GM15510 (cell line): ENCODE measurements around the gene UQCRQ.
A peak's percentile ranks its signal among the peaks of the same experiment; 100 is the strongest.

Experiments used
- POLR2A ChIP-seq: IDR thresholded peaks from 3 replicates; pipeline ENCODE4 v1.6.1; 2011; ENCODE audit warnings: borderline replicate concordance; ENCODE audit not compliant: insufficient read length; ENCODE audit errors: extremely low read depth

UQCRQ gene

DNA sequence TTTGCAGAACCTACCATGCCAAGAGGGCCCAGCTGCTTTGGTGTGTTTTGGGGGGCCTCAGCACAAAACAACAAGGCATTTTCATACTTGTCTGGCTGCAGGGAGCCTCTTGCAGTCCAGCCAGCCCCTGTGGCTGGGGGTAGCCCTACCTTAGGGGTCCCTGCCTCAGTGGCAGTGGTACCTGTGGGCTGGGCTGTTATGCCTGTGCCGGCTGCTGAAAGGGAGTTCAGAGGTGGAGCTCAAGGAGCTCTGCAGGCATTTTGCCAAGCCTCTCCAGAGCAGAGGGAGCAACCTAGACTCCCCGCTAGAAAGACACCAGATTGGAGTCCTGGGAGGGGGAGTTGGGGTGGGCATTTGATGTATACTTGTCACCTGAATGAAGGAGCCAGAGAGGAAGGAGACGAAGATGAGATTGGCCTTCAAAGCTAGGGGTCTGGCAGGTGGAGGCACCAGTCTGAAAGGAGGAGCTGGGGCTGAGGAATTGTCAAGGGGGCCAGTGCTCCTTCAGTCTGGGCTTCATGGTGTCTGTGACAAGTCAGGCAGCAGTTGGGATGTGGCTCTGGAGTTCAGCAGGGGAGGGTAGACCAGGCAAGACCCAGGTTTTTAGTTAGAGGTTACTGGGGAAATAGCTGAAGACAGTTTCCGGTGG lies 37.5 kb upstream of the UQCRQ start:
- no peak for TF ChIP-seq POLR2A

DNA sequence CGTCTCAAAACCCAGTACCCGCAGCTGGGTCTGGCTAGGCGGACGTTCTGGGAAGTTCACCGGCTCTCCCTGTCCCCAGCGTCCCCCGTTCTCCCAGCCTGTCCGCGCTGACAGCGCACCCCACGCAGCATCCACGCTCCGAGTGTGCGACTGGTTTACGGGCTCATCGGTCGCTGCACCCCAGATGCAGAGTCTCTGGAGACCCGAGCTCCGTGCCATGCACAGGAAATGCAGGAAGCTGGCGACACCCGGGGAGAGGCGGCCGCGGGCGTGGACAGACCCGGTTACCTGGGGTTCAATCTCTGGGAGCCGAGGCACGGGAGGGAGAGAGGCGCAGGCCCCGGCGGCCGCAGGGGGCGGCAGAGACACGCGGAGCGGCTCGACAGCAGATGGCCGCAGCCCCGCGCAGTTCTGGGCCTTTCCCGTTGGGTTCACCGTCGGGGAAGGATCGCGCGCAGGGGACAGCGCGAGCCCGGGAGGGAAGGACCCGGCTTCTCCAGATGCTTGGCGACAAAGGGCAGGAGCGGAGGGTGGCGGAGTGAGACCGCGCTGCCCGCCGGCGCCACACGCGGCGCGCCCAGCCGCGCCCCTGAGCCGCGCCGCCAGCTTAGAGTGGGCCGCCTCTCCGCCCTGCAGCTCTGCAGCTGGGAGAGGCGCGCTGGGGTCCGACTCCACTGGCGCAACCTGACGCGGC lies 36.6 kb upstream of the UQCRQ start:
- no peak for TF ChIP-seq POLR2A

DNA sequence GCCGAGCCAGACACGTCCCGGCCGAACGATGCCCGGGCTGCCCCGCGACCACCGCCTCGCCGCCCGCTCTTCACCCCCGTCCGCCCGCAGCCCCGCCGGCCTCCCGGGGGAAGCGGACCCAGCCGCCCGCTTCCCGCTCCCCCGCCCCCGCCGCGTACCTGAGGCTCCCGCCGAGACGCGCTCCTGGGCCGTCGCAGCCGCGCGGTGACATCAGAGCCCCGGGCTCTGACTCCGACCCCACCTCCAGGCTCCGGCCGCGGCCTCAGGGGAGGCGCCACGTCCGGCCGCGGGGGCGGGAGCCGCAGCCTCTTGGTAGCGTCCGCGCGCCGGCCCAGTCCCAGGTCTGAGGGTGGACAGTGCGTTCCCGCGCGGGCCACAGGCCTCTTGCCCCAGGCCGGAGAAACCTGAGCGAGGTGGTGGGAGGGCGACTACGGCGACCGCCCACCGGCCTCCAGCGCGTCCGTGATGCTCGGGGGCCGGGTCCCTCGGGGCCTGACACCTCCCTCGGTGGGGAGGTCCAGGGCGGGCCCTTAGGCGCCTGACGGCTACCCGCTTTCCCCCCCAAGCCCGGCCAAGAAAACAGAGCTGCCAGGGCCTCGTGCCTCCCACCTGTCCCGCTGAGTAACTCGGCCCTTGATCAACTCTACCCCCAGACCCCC lies 35.9 kb upstream of the UQCRQ start, which contains the start of gene SHROOM1:
Gene SHROOM1 (minus strand): TSS at position 212 of the 659 bp plus-strand sequence. CDS start 4,507 bp downstream, outside the sequence.
- peak; percentile 68 for TF ChIP-seq POLR2A

DNA sequence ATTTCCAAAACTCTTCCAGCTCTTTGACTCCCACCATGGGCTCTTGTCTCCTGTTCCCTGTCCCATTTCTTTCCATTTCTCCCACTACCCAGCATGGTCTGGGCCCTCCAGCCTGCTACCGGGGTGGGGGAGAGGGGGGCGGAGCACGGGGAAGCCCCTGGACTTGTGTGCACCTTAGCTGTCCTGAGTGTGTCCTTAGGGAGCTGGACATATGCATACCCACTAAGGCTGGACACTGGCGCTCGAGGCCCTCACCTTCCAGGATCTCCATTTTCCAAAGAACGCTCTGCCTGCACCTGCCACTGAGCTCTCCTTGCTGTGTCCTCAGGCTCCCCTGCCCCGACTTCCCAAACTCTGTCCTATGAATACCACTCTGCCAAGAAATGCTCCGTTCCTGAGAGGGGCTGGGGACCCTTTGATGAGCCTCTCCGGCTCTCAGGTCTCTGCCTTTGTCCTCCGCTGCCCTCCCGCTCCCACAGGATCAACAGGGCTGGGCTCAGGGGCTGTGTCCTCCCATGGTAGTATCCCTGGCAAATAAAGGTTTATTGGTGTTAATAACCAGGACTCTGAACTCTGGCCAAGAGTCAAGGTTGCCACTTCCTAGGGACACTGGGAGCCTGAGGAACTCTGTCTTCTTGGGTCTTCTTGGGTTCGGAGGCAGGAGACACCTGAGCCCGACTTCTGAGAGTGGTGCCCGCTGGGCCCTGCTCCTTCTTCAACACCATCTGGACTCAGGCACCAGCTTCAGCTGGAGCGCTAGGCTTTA lies 35.2 kb upstream of the UQCRQ start:
- TF ChIP-seq POLR2A, result no peak

DNA sequence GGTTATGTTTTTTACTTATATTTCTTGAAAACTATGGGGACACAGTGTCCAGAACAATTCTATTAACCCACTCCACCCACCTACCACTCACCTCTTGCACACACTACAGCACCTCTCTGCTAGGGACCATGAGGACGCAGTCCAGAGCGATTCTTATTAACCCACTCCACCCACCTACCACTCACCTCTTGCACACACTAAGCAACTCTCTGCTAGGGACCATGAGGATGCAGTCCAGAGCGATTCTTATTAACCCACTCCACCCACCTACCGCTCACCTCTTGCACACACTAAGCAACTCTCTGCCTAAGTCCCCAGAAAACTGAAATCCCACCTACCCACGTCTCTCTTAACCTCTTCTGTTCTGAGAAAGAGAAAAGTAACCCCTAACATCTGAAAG lies 33.8 kb upstream of the UQCRQ start:
- TF ChIP-seq POLR2A, result no peak

DNA sequence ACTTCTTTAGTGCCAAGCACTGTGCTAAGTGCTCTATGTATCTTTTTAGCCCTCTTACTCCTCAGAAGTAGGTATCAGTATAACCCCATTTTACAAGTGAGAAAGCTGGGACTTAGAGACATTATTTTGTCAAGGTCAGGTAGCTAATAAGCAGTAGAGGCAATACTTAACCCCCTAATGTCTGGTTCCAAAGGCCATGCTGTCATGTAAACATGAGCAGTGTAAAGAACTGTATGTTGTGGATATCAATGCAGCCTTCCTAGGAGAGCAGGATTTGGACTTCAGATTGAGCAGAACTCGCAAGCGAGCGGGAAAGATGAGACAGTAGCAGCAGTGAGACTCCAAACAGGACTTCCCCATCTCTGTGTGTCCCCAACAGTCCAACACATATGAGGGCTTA lies 32.4 kb upstream of the UQCRQ start:
- no peak for TF ChIP-seq POLR2A

DNA sequence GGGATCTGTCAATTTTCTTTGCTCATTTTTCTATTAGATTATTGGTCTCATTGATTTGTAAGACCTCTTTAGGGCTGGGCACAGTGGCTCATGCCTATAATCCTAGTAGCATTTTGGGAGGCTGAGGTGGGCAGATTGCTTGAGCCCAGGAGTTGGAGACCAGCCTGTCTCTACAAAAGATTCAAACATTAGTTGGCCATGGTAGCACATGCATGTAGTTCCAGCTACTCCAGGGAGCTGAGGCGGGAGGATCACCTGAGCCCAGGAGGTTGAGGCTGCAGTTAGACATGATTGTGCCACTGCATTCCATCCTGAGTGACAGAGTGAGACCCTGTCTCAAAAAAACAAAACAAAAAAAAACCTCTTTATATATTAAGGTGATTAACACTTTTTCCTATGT lies 29.6 kb upstream of the UQCRQ start:
- no peak for TF ChIP-seq POLR2A

DNA sequence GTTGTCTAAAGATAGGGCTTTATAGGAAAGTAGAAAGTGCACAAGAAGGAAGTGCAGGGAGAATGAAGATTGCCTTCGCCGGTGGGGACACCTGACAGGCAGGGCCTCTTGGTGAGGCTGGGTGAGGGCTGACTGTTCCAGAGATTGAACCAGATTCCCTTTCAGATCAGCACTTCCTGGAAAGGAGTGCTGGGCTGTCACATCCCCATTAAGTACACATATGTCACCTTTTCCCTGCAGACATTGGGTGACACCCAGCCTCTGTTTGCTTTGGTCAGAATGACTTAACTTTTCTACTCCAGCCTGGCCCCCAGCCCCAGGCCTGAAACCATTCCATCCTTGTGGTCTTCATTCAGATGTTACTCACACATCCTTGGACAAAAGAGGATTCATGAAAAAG lies 28.6 kb upstream of the UQCRQ start:
- no peak for TF ChIP-seq POLR2A

DNA sequence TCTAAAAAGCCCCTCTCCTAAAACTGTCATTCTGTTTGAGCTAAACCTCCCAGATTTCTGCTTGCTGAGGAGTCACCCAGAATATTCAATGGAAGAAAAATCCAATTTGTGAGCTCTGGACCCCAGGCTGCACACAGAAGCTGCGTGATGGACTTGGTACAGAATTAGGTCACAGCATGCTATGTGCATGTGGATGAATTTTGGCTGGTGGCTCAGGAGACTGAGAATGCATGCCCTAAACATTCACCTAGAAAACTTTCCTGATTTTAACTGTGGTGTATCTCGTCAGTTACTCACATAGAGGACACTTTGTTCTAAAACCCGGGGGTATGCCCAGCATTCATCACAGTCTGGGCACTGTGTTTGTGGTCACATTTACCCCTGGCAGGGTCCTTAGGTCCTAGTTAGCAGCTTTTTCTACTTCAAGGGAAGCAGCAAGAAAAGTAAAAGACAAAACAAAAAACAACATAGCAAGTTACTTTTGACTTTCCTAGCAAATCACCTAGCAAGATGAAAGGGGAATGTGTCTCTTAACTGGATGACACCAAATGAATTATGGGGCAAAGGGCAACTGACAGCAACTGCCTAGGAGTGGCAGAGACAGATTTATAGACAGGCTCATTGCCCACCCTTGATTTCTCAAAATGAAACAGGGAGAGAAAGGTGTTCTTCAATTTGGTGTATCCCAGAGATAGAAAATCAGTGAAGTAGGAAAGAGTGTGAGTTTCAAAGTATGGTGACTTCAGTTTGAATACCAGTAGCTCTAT lies 27.7 kb upstream of the UQCRQ start:
- no peak for TF ChIP-seq POLR2A

DNA sequence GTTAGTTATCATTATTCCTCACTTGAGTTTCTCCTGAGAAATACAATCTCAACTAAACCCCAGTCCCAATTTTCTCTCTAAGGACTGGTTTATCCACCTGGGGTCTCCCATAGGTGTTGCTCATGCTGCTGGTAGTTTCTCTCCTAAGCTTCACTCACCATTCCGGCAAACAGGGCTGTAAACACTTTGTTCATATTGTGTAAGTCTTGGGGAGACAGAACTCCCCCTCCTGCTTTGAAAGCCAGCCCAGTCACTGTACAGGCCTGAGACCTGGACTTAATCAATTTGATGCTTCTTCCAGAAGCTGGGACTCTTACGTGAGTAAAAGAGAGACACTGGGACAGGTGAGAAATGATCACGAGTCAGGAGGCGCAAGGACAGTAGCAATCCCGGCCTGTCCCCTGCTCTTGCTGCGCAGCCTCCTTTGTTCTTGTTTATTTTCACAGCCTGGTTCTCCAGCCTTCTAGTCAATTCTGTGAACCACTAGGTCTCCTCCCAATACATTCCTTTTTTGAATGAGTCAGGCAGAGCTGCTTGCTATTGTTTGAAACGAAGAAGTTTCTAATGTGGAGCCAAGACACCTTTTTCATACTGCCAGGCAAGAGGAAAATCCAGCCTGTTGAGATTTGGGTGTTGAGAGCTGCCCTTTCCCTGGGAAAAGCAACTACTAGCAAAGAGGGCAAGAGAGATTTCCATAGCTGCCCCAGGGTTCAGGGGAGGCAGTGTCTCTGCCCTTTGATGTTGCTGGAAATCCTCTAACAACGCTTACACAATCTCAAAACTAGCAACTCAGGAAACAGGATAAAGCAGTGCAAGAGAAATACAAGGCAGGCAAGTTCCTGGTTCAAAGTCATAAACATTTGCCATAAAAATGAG lies 26.8 kb upstream of the UQCRQ start:
- no peak for TF ChIP-seq POLR2A

DNA sequence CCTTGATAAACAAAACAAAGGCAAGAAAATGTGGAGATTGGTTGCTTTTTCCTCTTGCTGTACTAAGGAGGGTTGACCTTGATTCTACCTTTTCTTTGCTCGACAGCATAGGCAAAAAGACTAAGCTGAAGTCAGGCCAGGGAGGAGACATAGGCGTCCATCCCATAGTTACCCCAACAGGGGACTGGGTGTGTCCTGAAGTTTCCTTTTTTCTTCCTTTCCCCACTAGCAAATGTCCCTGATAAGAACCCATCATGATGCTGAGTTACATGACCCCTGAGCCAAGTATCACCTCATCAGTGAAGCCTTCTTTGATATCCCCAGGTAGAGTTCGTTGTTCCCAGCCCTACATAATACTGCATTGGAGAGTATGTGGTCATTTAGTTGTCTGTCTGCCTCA lies 26.1 kb upstream of the UQCRQ start:
- no peak for TF ChIP-seq POLR2A

DNA sequence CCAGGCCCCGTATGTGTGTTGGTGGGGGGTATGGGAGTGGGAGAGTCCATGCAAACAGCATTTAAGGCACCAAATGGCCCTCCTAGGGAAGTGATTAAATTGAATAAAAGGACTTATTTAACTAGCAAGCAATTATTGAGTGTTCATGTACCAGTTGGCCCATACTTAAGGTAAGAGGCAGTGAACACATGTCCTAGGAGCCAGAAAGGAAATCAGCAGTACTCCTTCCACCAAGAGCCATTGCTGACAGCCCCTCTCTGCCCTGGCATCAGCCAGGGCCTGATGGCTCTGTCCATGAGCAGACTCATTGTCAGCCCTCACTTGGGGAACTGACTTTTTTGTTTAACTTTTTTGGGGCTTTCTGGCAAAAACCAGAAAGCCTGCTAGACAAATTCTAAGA lies 25.5 kb upstream of the UQCRQ start:
- no peak for TF ChIP-seq POLR2A

DNA sequence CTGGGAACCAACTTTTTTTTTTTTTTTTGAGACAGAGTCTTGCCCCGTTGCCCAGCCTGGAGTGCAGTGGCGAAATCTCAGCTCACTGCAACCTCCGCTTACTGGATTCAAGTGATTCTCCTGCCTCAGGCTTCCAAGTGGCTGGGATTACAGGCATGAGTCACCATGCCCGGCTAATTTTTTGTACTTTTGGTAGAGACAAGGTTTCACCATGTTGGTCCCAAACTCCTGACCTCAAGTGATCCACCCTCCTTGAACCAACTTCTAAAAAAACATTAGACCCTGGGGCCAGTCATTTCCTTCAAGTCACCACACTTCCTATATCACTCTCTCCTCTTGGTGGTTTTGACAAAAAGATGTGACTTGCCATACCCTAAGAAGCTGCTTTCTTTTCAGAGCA lies 25.1 kb upstream of the UQCRQ start:
- TF ChIP-seq POLR2A, result no peak

DNA sequence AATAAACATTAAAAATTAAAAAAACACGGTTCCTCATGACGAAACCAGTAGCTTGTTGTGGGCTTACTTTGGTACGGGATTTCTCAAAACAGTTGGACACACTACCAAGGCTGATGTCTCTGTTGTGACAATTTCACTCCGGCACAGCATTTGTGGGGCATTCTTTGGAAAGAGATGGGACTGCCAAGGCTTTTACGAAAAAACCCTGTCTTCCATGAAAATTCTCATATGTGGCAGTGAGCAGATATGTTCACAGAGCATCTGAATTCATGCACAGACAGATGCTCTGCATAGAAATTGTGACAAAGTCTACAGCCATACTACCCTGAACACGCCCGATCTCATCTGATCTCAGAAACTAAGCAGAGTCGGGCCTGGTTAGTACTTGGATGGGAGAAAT lies 18.2 kb upstream of the UQCRQ start:
- no peak for TF ChIP-seq POLR2A

DNA sequence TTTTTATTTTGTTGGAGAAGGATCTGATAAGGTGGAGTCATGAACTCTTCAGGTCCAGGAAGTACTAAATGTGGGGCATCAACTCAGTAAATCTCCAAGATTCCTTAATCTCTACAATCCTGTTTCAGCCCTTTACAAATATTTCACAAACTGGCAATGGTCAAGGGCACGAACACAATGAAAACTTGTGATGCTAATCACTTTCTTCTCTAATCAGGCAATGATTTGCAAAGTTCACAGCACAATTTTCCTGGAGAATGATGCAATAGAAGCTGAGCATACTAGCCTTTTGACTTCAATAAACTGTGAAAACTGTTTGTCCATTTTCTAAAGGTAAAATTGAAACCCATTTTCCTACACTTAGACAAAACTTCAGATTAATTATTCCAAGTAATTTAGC lies 17.1 kb upstream of the UQCRQ start:
- TF ChIP-seq POLR2A, result no peak
